HCT116 (cell line): Measurements from ENCODE around the gene PPM1A. TPM values are rescaled to one million over a fixed set of nuclear protein-coding genes. Genes with fewer than 3 reads are reported as not detected.

Experiments
- ATAC-seq: fragments of 200-7000 bp; cut with Tn5 transposase; 2 replicates; pipeline ENCODE4 v1.9.1; 2020; ENCODE audit warnings: mild to moderate bottlenecking, moderate library complexity
- BruUV-seq: library from RNA; stranded (reverse); fragments of 400-500 nt; replicated peaks from 2 replicates; lab custom pipeline; 2021; lab: Mats Ljungman, UMichigan
- CTCF ChIA-PET: fragments of 300-600 bp; sonication (Branson Sonifier 250); formaldehyde crosslinking; loops from one replicate; lab custom pipeline; 2021; ENCODE audit warnings: antibody characterized with exemption; lab: Charles Lee
- POLR2A ChIA-PET: fragments of 300-600, 350-600 bp; sonication (Branson Sonifier 250); formaldehyde crosslinking; loops from one replicate; lab custom pipeline; 2021; ENCODE audit warnings: antibody characterized with exemption; lab: Charles Lee
- RAD21 ChIA-PET, 2 experiments: fragments of 300-600 bp; sonication (Branson Sonifier 250); formaldehyde crosslinking; loops; one replicate each; lab custom pipeline; 2023; ENCODE audit warnings: low total read pairs in 2 of 2; ENCODE audit not compliant: uncharacterized antibody in 2 of 2, unreplicated experiment in 2 of 2, low non-redundant PET in 1 of 2; lab: Charles Lee
- DNase-seq: peaks from one replicate; pipeline ENCODE4 v3.0.0-alpha.2; 2010; ENCODE audit warnings: low read depth, low spot score
- H2AFZ ChIP-seq: fragments of 200-600 bp; shearing (Covaris generic), sonication (generic); 2 replicates; pipeline ENCODE4 v1.6.1; 2017; ENCODE audit warnings: low read depth, mixed run types, mixed read lengths, antibody characterized with exemption, low read length; ENCODE audit not compliant: poor library complexity, severe bottlenecking
- H3K27ac ChIP-seq: 2 replicates; pipeline ENCODE4 v1.5.1; 2012; ENCODE audit warnings: low read depth, low read length
- H3K27me3 ChIP-seq: fragments of 200-600 bp; sonication (generic); 2 replicates; pipeline ENCODE4 v1.6.1; 2016; ENCODE audit warnings: mixed run types, low read length, mixed read lengths; ENCODE audit not compliant: insufficient read depth
- H3K36me3 ChIP-seq, 2 experiments: fragments of 200-500 bp in 1 of 2; fragments of 200-600 bp in 1 of 2; sonication (Bioruptor generic) in 1 of 2; sonication (generic) in 1 of 2; 2 replicates each; pipeline versions ENCODE4 v1.5.1 to v1.6.1; 2014 to 2016; ENCODE audit warnings: low read length in 2 of 2, inconsistent platforms in 1 of 2, mixed read lengths in 1 of 2, mixed run types in 1 of 2; ENCODE audit not compliant: insufficient read depth in 2 of 2, control insufficient read depth in 1 of 2
- H3K4me1 ChIP-seq, 2 experiments: fragments of 200-600 bp in 1 of 2; sonication (generic) in 1 of 2; 2 replicates each; pipeline versions ENCODE4 v1.5.1 to v1.6.1; 2012 to 2017; ENCODE audit warnings: low read length in 2 of 2, inconsistent platforms in 1 of 2, mild to moderate bottlenecking in 1 of 2, mixed read lengths in 1 of 2, mixed run types in 1 of 2, moderate library complexity in 1 of 2; ENCODE audit not compliant: insufficient read depth in 2 of 2, control insufficient read depth in 1 of 2
- H3K4me2 ChIP-seq: fragments of 200-600 bp; sonication (generic); 2 replicates; pipeline ENCODE4 v1.6.1; 2017; ENCODE audit warnings: mixed run types, low read length, mixed read lengths
- H3K4me3 ChIP-seq, 2 experiments: fragments of 200-600 bp in 1 of 2; sonication (generic) in 1 of 2; replicated peaks in 1 of 2; 2 replicates each; pipeline ENCODE4 v1.5.1; 2011 to 2016; ENCODE audit warnings: low read length in 2 of 2, control low read depth in 1 of 2, low read depth in 1 of 2, mild to moderate bottlenecking in 1 of 2, mixed read lengths in 1 of 2, mixed run types in 1 of 2
- H3K79me2 ChIP-seq: fragments of 200-600 bp; sonication (generic); 2 replicates; pipeline ENCODE4 v1.6.1; 2017; ENCODE audit warnings: mild to moderate bottlenecking, mixed run types, low read length, moderate library complexity, mixed read lengths; ENCODE audit not compliant: insufficient read depth
- H3K9ac ChIP-seq: fragments of 200-600 bp; sonication (generic); 2 replicates; pipeline ENCODE4 v1.6.1; 2016; ENCODE audit warnings: low read length, mixed read lengths
- H3K9me2 ChIP-seq: fragments of 200-600 bp; sonication (generic), shearing (Covaris generic); 2 replicates; pipeline ENCODE4 v1.6.1; 2017; ENCODE audit warnings: mixed run types, mild to moderate bottlenecking, moderate library complexity; ENCODE audit not compliant: insufficient read depth
- H3K9me3 ChIP-seq, 2 experiments: fragments of 200-500 bp in 1 of 2; fragments of 200-600 bp in 1 of 2; sonication (Bioruptor generic) in 1 of 2; sonication (generic) in 1 of 2; 2 replicates each; pipeline ENCODE4 v1.6.1; 2014 to 2017; ENCODE audit warnings: low read length in 2 of 2, mixed read lengths in 2 of 2, inconsistent platforms in 1 of 2, low read depth in 1 of 2, mild to moderate bottlenecking in 1 of 2, mixed run types in 1 of 2, moderate library complexity in 1 of 2; ENCODE audit not compliant: control insufficient read depth in 1 of 2, insufficient read depth in 1 of 2
- H4K20me1 ChIP-seq: fragments of 200-600 bp; sonication (generic), shearing (Covaris generic); 2 replicates; pipeline ENCODE4 v1.6.1; 2017; ENCODE audit warnings: mixed run types, mild to moderate bottlenecking, moderate library complexity; ENCODE audit not compliant: insufficient read depth
- EGR1 ChIP-seq: IDR thresholded peaks from 2 replicates; pipeline ENCODE4 v1.6.1; 2012; ENCODE audit warnings: low read depth
- POLR2A ChIP-seq: IDR thresholded peaks from 2 replicates; pipeline ENCODE4 v1.7.0; 2011; ENCODE audit warnings: borderline replicate concordance; ENCODE audit not compliant: insufficient read depth, insufficient read length; ENCODE audit errors: extremely low read depth
- POLR2AphosphoS5 ChIP-seq: IDR thresholded peaks from 2 replicates; pipeline ENCODE4 v1.6.1; 2011; ENCODE audit warnings: mild to moderate bottlenecking, low read depth, low read length, moderate library complexity
- SIN3A ChIP-seq: IDR thresholded peaks from 2 replicates; pipeline ENCODE4 v1.6.1; 2012; ENCODE audit warnings: low read depth
- SP1 ChIP-seq: IDR thresholded peaks from 2 replicates; pipeline ENCODE4 v1.6.1; 2012; ENCODE audit warnings: low read depth
- ZFX ChIP-seq: fragments of 450-650 bp; IDR thresholded peaks from 2 replicates; pipeline ENCODE4 v1.6.1; 2017
- intact Hi-C: fragments of 100-400 bp; cut with micrococcal nuclease; formaldehyde crosslinking; loops from 2 replicates; pipeline ENCODE4 v1.10.0; 2022
- total RNA-seq: library from RNA; stranded (reverse); gene quantifications from one replicate; pipeline ENCODE4 v1.2.1, GENCODE V29; 2021; ENCODE audit not compliant: unreplicated experiment
- TF ChIP-seq, protein P1 (sequence below): IDR thresholded peaks from 2 replicates; pipeline ENCODE4 v1.6.1; 2012

PPM1A gene
- total RNA-seq, 1 experiment from 2014 or later, result 32.8 TPM

- no peaks in the 10 kb centered on the region for H3K27me3 ChIP-seq
- peak; percentile 81 for ATAC-seq
- H4K20me1 ChIP-seq, result no peaks in the 10 kb centered on the region
- ChIA-PET POLR2A (interaction anchor here (0.7 to 1.6 kb wide), 4 partner anchors 10 to 595 kb away, joined by 3 to 5 read pairs (median 3); no protein-coding TSS in a partner anchor), CTCF (interaction anchor here (1.0 to 2.1 kb wide), 4 partner anchors 18 to 84 kb away, joined by 4 to 12 read pairs (median 6); no protein-coding TSS in a partner anchor), RAD21 (no interaction called here)
- H3K4me1 ChIP-seq, result peaks cover 9 to 31% of the 10 kb centered on the region in 2 experiments
- DNase-seq, result peak; percentile 84
- no peaks in the 10 kb centered on the region for H3K9me2 ChIP-seq
- H3K4me2 ChIP-seq, result peak overlapping the region; percentile 92
- no peaks in the 10 kb centered on the region for H3K36me3 ChIP-seq
- peak overlapping the region; percentile 74 to 77 for H3K4me3 ChIP-seq
- peak; percentile 76 for TF ChIP-seq SP1
- peak; percentile 53; the same call in 1 of the 2 replicates for TF ChIP-seq SIN3A
- TF ChIP-seq EGR1, result no peak
- peak; percentile 47; the same call in 1 of the 2 replicates for TF ChIP-seq POLR2AphosphoS5
- TF ChIP-seq ZFX, result no peak
- TF ChIP-seq, protein P1, sequence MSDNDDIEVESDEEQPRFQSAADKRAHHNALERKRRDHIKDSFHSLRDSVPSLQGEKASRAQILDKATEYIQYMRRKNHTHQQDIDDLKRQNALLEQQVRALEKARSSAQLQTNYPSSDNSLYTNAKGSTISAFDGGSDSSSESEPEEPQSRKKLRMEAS, result peak; percentile 92
- TF ChIP-seq POLR2A, result peak; percentile 61
- H3K9ac ChIP-seq, result peak overlapping the region; percentile 95
- peak overlapping the region; percentile 68 for H2AFZ ChIP-seq
- H3K27ac ChIP-seq, result peak overlapping the region; percentile 92
- H3K79me2 ChIP-seq, result peaks cover 34% of the 10 kb centered on the region
- intact Hi-C loops, result loop anchor here (1.0 kb wide), 1 partner anchor 156 kb away; no protein-coding TSS in a partner anchor
- H3K9me3 ChIP-seq, result no peaks in the 10 kb centered on the region
- no TSS peak for BruUV-seq
These were observed 876 bp upstream of the PPM1A start for GRCh38 chr14:60247994-60248696.
